GM19395 (cell line): ENCODE results near the gene HRH4.

ENCODE experiments used
- ATAC-seq: cut with Tn5 transposase; IDR thresholded peaks from one replicate; pipeline ENCODE4 v1.9.1; 2021; ENCODE audit warnings: mild to moderate bottlenecking, moderate library complexity; ENCODE audit not compliant: unreplicated experiment

Gene HRH4

DNA sequence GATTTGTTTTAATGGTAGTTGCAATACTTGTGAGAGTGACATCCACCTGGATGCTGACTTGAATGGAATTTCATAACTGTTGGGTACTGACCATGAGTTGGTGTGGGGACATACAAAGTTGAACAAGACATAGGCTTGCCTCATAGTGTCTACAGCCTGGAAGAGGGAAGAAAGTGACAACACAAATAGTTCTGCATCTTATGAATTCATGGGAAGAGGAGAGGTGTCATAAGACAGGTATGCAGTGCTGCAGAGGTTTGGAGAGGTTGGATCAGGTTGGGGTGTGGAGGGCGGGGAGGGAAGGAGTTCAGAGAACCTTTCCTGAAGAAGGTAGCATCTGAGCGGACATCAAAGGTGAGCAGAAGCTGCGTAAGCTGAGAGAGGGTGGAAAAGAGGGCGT lies 44.0 kb downstream of the HRH4 start:
- ATAC-seq: no peak

DNA sequence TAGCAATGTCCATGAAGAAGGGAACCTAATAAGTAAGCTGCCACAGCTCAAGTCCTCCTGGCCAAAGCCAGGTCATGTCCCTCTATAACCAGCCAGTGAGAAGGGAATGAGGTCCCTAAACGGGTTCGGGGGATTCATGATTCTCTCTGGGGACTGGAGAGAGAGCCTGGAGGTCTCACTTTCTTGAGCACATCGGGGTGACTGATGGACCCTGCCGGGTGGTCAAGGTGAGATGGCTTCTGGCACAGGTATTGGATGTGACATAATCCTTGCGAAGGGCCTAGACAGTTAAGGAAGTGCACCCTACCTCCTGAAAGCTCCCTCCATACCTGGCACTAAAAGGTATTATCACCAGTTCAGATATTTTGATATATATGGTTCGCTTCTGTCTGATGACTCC lies 45.7 kb downstream of the HRH4 start:
- ATAC-seq: no peak

DNA sequence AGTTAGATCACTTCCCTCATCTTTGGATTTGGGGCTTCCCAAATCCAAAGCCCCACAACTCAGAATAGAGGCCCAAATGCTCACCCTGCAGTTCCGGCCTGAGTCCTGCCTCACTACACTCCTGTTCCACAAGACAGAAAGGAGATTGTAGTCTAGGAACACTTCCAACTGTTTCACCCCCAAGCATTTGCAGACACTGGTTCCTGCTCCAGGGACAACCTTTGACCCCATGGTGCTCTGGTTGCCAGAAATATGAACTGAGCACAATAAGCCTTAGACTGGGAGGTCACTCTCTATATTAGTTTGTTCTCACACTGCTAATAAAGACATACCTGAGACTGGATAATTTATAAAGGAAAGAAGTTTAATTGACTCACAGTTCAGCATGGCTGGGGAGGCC lies 49.0 kb downstream of the HRH4 start:
- ATAC-seq: no peak

DNA sequence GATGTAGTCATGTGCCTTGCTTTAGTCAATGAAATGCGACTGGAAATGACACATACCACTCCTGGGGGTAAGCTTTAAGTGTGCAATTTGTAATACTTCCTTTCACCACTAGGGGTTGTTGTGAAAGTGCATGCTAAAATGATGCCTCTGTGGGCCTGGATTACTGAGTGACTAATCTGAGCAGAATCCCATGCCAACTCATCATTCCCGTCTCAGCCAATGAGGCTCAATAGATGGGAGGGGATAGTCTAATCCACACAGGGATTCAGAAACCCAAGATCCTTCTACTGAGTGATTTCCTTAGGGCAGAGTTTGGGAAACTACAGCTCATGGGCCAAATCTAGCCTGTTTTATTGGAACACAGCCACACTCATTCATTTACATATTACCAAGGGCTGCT lies 54.0 kb downstream of the HRH4 start:
- peak; percentile 92 for ATAC-seq

DNA sequence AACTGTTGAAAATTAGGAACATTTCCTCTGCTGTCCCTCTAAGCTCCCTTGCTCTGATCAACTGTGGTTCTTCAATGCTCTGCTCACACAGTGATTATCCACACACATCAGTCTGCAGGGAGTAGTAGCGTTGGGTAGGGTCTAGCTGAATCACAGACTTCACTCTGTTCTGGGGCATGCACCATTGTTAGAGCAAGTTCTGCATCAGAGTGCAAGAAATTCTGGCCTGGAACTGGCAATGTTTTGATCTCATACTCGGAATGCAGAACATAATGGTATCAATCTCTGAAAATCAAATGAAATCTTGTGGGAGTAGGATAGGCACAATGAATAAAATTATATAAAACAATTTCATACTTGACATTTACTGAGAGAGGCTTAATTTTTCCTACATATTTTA lies 55.3 kb downstream of the HRH4 start:
- no peak for ATAC-seq

DNA sequence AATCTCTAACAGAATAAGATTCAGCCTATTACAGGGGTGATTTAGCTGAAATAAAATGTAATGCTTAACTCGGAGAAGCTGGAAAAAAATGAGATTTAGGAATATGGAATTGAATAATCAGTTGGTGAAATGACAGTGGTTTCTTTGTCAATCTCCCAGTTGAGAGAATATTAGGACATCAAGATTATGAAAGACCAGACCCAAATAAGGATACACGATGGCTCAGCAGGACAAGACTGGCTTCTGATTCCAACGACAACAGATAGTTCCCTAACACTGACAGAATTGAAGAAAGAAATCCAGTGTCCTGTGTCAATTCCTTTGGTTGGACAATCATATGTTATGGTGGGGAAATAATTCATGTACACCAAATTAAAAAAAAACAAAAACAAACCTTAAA lies 55.8 kb downstream of the HRH4 start:
- no peak for ATAC-seq

DNA sequence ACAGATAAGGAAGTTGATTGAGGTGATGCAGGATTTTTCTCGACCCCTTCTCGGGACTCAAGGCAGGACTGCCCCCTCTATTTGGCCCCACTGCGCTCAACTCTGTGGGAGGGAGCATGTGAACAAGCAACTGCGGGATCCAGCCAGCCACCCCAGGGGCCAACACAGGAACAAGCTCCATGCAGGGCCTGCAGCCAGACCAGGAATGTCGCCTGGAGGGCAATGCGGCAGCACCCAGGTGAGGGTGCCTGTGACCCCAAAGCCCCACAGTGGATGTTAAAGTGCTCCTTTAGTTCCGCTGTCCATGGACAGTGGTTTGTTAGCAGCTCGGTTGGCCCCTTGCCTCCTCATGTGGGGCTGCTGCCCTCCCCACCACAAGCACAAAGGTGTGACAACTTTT lies 57.1 kb downstream of the HRH4 start:
- no peak for ATAC-seq

DNA sequence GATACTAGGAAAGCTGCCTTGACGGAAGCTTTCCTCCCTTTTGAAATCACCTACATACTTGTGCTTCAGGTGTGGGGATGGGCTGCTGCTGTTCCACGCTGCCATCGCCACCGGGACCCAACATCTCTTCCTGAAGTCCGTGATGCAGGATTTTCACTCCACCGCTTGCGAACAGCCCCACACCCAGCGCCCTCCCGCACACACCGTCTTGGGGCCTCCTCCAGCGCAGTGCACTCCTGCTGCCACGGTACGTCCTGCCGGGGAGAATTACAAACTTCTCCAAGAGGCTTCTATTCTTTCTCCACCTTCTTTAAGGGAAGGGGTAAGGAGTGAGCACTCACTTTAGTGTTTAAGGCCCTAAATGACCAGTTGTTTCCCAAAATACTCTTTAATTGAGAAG lies 58.2 kb downstream of the HRH4 start:
- ATAC-seq: no peak
